ENCODE measurements around the gene CELF4. TPM values are rescaled to one million over a fixed set of nuclear protein-coding genes. Genes with fewer than 3 reads are reported as not detected.

The CELF4 gene
- total RNA-seq, 1 experiment from 2014 or later: 0.40 TPM

DNA sequence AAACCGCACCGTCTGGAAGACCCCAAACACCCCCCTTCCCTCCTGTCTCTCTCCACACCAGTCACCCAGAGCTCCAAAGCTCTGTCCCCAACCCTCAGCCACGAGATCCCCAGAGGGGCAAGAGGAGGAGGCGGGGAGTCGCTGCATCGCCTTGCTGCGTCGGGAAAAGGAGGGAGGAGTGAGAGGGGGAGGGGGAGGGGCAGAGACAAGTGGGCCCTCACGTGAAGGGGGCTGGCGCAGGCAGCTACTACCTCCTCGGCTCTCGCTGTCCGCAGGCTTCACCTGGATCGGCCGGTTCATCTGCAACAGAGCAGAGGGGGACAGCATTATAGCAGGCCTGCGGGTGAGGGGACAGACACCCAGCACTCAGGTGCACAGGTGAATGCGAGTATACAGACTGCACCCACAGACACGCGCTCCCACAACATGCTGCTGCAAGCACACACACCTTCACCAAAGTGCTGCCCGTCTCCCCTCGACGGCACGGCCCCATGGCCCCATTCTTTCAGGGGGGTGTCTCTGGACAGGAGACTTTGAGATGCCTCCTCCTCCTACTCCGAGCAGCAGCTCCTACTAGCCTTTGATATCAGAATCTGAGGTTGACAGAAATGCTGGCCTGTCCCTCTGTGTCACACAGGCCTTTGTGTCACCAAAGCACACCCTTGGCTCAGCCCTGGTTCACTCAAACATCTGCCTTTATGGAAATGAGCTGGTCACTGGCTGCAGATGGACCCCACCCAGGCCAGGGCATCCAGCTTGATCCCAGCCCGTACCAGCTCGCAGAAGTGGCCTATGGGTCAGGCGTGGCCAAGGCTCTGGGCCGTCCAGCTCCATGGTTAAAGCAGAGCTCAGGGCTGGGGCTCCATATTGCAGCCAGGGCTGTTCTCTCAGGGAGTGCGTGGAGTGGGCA lies 243.8 kb downstream of the CELF4 start:
- no peak for ATAC-seq
- H3K79me2 ChIP-seq (ENCODE audit: low read length): no peaks in the 10 kb centered on the region
- no peak for TF ChIP-seq EZH2phosphoT487 (IDR thresholded peaks at IDR 0.05; ENCODE audit: borderline replicate concordance, low read length)
- H3K4me3 ChIP-seq (ENCODE audit: low read length): no peak overlapping the region
- H3F3A ChIP-seq (ENCODE audit: low read length, unreplicated experiment): no peaks in the 10 kb centered on the region
- intact Hi-C loops (cut with micrococcal nuclease): no loop called here
- no peak for DNase-seq
- no peaks in the 10 kb centered on the region for H3K9me3 ChIP-seq (ENCODE audit: low read length)
- no peaks in the 10 kb centered on the region for H3K36me3 ChIP-seq (ENCODE audit: low read depth, low read length)
- no peak overlapping the region for H2AFZ ChIP-seq (ENCODE audit: low read length)
- no peak overlapping the region for H3K4me2 ChIP-seq (ENCODE audit: low read length)
- no peak overlapping the region for H3K9ac ChIP-seq (ENCODE audit: low read length)
- no peaks in the 10 kb centered on the region for H4K20me1 ChIP-seq (ENCODE audit: low read length)
- H3K27me3 ChIP-seq (ENCODE audit: low read length): 0 out of 2 replicates have a peak, but pooled peaks cover 13% of the 10 kb centered on the region
- H3K27ac ChIP-seq (ENCODE audit: low read length): no peak overlapping the region
- no TSS peak for BruUV-seq (replicated peaks)
- no peaks in the 10 kb centered on the region for H3K9me2 ChIP-seq (replicated peaks; ENCODE audit: low read length)
- no peaks in the 10 kb centered on the region for H3K4me1 ChIP-seq (ENCODE audit: insufficient read depth, low read length)
- ChIA-PET POLR2A (ENCODE audit: unreplicated experiment) (no interaction called here), CTCF (no interaction called here)

DNA sequence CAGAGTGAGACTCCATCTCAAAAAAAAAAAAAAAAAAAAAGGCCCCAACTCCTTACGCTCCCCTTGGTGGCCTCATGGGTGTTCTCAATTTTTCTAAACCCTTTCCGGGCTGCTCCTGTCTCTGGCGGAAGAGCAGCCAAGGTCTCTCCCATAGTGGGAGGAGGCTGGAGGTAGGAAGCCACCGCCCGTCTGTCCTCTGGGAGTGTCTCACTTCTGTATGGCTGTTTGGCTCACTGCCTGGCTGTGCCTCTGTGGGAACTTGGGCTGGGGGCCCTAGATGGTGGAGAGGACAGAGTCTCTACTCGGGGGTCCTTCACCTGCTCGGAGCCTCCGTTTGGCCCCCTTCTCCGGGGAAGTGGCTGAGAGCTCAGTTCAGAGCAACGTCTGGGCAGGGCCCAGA lies 245.3 kb downstream of the CELF4 start:
- BruUV-seq (replicated peaks): no TSS peak
- CTCF ChIA-PET: no interaction called here

DNA sequence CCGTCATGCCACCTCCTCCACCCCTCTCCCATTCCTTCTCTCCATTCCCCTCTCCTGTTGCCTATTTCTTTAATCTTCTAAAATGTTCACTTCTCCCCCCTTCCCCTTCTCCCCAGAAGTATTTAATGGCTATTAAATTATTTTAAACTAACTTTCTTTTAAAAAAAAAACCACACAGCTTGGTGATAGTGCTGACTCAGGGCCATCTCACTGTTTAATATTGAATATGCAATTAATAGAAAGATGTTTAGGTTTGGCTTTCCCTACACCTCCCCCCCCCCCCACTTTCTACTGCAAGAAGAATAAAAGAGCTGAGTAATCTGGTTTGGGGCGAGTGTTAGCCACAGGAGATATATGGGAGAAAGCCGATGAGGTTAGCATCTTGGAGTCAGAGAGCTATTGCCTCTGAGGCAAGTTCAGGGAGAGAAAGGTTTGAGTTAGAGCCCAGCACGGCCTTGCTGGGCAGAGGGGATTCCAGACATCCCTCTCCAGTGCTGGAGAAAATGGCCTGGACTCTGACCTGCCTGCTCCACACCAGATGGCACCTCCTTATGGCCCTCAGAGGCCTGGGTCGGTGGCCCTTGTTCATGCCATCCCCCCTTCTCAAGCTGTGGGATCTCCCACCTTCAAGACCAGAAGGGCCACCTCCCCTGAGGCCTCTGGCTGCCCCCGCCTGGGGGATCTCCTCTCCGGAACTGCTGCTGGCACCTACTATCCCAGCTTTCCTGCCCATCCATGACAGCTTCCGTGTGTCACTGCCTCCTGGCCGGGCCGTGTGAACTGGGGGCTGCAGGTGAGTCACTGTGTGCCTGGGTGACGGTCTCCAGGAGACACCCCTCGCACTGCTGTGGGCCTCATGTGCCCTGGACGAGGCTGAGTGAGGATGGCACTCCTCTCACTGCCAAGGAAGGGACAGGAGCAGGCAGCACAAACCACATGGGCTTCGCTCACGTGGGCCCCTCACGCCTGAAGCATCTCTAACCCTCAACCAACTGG lies 246.9 kb downstream of the CELF4 start:
- intact Hi-C loops (cut with micrococcal nuclease): no loop called here
- no peaks in the 10 kb centered on the region for H3K79me2 ChIP-seq (ENCODE audit: low read length)
- H2AFZ ChIP-seq (ENCODE audit: low read length): no peak overlapping the region
- TF ChIP-seq, protein P1, sequence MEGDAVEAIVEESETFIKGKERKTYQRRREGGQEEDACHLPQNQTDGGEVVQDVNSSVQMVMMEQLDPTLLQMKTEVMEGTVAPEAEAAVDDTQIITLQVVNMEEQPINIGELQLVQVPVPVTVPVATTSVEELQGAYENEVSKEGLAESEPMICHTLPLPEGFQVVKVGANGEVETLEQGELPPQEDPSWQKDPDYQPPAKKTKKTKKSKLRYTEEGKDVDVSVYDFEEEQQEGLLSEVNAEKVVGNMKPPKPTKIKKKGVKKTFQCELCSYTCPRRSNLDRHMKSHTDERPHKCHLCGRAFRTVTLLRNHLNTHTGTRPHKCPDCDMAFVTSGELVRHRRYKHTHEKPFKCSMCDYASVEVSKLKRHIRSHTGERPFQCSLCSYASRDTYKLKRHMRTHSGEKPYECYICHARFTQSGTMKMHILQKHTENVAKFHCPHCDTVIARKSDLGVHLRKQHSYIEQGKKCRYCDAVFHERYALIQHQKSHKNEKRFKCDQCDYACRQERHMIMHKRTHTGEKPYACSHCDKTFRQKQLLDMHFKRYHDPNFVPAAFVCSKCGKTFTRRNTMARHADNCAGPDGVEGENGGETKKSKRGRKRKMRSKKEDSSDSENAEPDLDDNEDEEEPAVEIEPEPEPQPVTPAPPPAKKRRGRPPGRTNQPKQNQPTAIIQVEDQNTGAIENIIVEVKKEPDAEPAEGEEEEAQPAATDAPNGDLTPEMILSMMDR (conservative IDR thresholded peaks at IDR 0.05; ENCODE audit: low read depth, low read length): no peak
- no peak for TF ChIP-seq EZH2 (IDR thresholded peaks at IDR 0.05; ENCODE audit: low read length, unreplicated experiment)
- no peak for TF ChIP-seq EZH2phosphoT487 (IDR thresholded peaks at IDR 0.05; ENCODE audit: borderline replicate concordance, low read length)
- no peak overlapping the region for H3K4me3 ChIP-seq (ENCODE audit: low read length)
- H3K9me3 ChIP-seq (ENCODE audit: low read length): no peaks in the 10 kb centered on the region
- no TSS peak for BruUV-seq (replicated peaks)
- H3F3A ChIP-seq (ENCODE audit: low read length, unreplicated experiment): no peaks in the 10 kb centered on the region
- DNase-seq (no peak), ATAC-seq (no peak)
- H3K4me1 ChIP-seq (ENCODE audit: insufficient read depth, low read length): no peaks in the 10 kb centered on the region
- H3K4me2 ChIP-seq (ENCODE audit: low read length): no peak overlapping the region
- no peaks in the 10 kb centered on the region for H4K20me1 ChIP-seq (ENCODE audit: low read length)
- H3K27ac ChIP-seq (ENCODE audit: low read length): no peak overlapping the region
- ChIA-PET CTCF (no interaction called here), POLR2A (ENCODE audit: unreplicated experiment) (no interaction called here)
- H3K27me3 ChIP-seq (ENCODE audit: low read length): no peaks in the 10 kb centered on the region
- no peak overlapping the region for H3K9ac ChIP-seq (ENCODE audit: low read length)
- no peaks in the 10 kb centered on the region for H3K9me2 ChIP-seq (replicated peaks; ENCODE audit: low read length)
- H3K36me3 ChIP-seq (ENCODE audit: low read depth, low read length): no peaks in the 10 kb centered on the region

More for the DNA sequence above, 245.3 kb downstream of the CELF4 start:
- Histone ChIP-seq H3K79me2 (ENCODE audit: low read length) (no peaks in the 10 kb centered on the region), H4K20me1 (ENCODE audit: low read length) (no peaks in the 10 kb centered on the region), H3K9ac (ENCODE audit: low read length) (no peak overlapping the region), H2AFZ (ENCODE audit: low read length) (no peak overlapping the region), H3K27ac (ENCODE audit: low read length) (no peak overlapping the region), H3K9me2 (replicated peaks; ENCODE audit: low read length) (no peaks in the 10 kb centered on the region), H3K9me3 (ENCODE audit: low read length) (no peaks in the 10 kb centered on the region), H3F3A (ENCODE audit: low read length, unreplicated experiment) (no peaks in the 10 kb centered on the region), H3K4me2 (ENCODE audit: low read length) (no peak overlapping the region), H3K36me3 (ENCODE audit: low read depth, low read length) (no peaks in the 10 kb centered on the region), H3K4me1 (ENCODE audit: insufficient read depth, low read length) (no peaks in the 10 kb centered on the region), H3K4me3 (ENCODE audit: low read length) (no peak overlapping the region), H3K27me3 (ENCODE audit: low read length) (0 out of 2 replicates have a peak, but pooled peaks cover under 1% of the 10 kb centered on the region)
- TF ChIP-seq, protein P1 (conservative IDR thresholded peaks at IDR 0.05; ENCODE audit: low read depth, low read length): no peak
- TF ChIP-seq EZH2 (IDR thresholded peaks at IDR 0.05; ENCODE audit: low read length, unreplicated experiment) (no peak), EZH2phosphoT487 (IDR thresholded peaks at IDR 0.05; ENCODE audit: borderline replicate concordance, low read length) (no peak)
- ATAC-seq: no peak
- no peak for DNase-seq
- intact Hi-C loops (cut with micrococcal nuclease): no loop called here
- POLR2A ChIA-PET (ENCODE audit: unreplicated experiment): interaction anchor here (0.5 kb wide), 1 partner anchor 60 kb away, joined by 3 read pairs; no protein-coding TSS in a partner anchor

All from PC-3 (cell line).